Caco-2 (cell line): Measurements from ENCODE around the gene KSR2. TPM values are rescaled to one million over a fixed set of nuclear protein-coding genes. Genes with fewer than 3 reads are reported as not detected.

Experiments
- BruUV-seq: library from RNA; stranded (reverse); fragments of 400-500 nt; replicated peaks from 2 replicates; lab custom pipeline; 2021; lab: Mats Ljungman, UMichigan
- CTCF ChIA-PET: fragments of 300-600 bp; sonication (Branson Sonifier 250); formaldehyde crosslinking; loops from one replicate; lab custom pipeline; 2022; ENCODE audit warnings: antibody characterized with exemption; lab: Charles Lee
- POLR2A ChIA-PET: fragments of 300-600 bp; sonication (Branson Sonifier 250); formaldehyde crosslinking; loops from one replicate; lab custom pipeline; 2022; ENCODE audit warnings: antibody characterized with exemption; lab: Charles Lee
- DNase-seq, 2 experiments: peaks; one replicate each; pipeline versions ENCODE4 v3.0.0 to v3.0.0-alpha.2; 2020 to 2022
- H3K27me3 ChIP-seq: replicated peaks from 2 replicates; pipeline ENCODE4 v1.6.0; 2011; ENCODE audit warnings: low read length; ENCODE audit not compliant: control insufficient read depth, insufficient read depth
- H3K36me3 ChIP-seq: 2 replicates; pipeline ENCODE4 v1.5.1; 2011; ENCODE audit warnings: low read length; ENCODE audit not compliant: control insufficient read depth, insufficient read depth
- H3K4me1 ChIP-seq: fragments of 250-450 bp; sonication (Bioruptor Pico); 2 replicates; pipeline ENCODE4 v1.5.1; 2020; ENCODE audit warnings: mild to moderate bottlenecking
- H3K4me3 ChIP-seq: 2 replicates; pipeline ENCODE4 v1.5.1; 2011; ENCODE audit warnings: low read depth, mild to moderate bottlenecking, control low read depth, low read length
- H3K9me3 ChIP-seq: fragments of 250-450 bp; sonication (Bioruptor Pico); 2 replicates; pipeline ENCODE4 v1.5.1; 2020; ENCODE audit warnings: mild to moderate bottlenecking, moderate library complexity
- H3K27ac Mint-ChIP-seq: one replicate; pipeline ENCODE4 v1.8.0; 2022; ENCODE audit warnings: mixed read lengths; ENCODE audit not compliant: unreplicated experiment
- H3K27me3 Mint-ChIP-seq: one replicate; pipeline ENCODE4 v1.8.0; 2022; ENCODE audit warnings: mixed read lengths; ENCODE audit not compliant: insufficient read depth, unreplicated experiment
- H3K36me3 Mint-ChIP-seq: one replicate; pipeline ENCODE4 v1.8.0; 2022; ENCODE audit warnings: mild to moderate bottlenecking, mixed read lengths; ENCODE audit not compliant: insufficient read depth, unreplicated experiment
- H3K4me1 Mint-ChIP-seq: one replicate; pipeline ENCODE4 v1.8.0; 2022; ENCODE audit warnings: low read depth, mixed read lengths; ENCODE audit not compliant: unreplicated experiment
- H3K4me3 Mint-ChIP-seq: one replicate; pipeline ENCODE4 v1.8.0; 2022; ENCODE audit warnings: mild to moderate bottlenecking, moderate library complexity, mixed read lengths; ENCODE audit not compliant: unreplicated experiment
- H3K9me3 Mint-ChIP-seq: one replicate; pipeline ENCODE4 v1.8.0; 2022; ENCODE audit warnings: mixed read lengths; ENCODE audit not compliant: unreplicated experiment
- CTCF ChIP-seq, 2 experiments: fragments of 200-600 bp in 1 of 2; IDR thresholded peaks; 1 replicate in 1 of 2; 2 replicates in 1 of 2; pipeline versions ENCODE4 v1.5.1 to v1.8.0; 2011 to 2022; ENCODE audit warnings: antibody characterized with exemption in 1 of 2, control low read depth in 1 of 2, inconsistent platforms in 1 of 2, low read depth in 1 of 2, low read length in 1 of 2, mild to moderate bottlenecking in 1 of 2, moderate library complexity in 1 of 2; ENCODE audit not compliant: insufficient read depth in 1 of 2, severe bottlenecking in 1 of 2, unreplicated experiment in 1 of 2
- intact Hi-C: fragments of 100-400 bp; cut with micrococcal nuclease; formaldehyde crosslinking; loops from one replicate; pipeline ENCODE4 v1.10.0; 2022; ENCODE audit not compliant: unreplicated experiment
- total RNA-seq: library from RNA; stranded (reverse); gene quantifications from 2 replicates; pipeline ENCODE4 v1.2.3, GENCODE V29; 2022

KSR2 gene
- total RNA-seq, 1 experiment from 2014 or later: 0.66 TPM

- Mint-ChIP-seq H3K27me3 (peaks cover 8% of the 10 kb centered on the region), H3K4me3 (no peak overlapping the region), H3K27ac (no peak overlapping the region), H3K4me1 (no peaks in the 10 kb centered on the region), H3K36me3 (peaks cover 6% of the 10 kb centered on the region), H3K9me3 (no peaks in the 10 kb centered on the region)
- no peak for TF ChIP-seq CTCF (IDR thresholded peaks at IDR 0.05; ENCODE audit: insufficient read depth in 1 of 2, low read depth in 1 of 2, low read length in 1 of 2, severe bottlenecking in 1 of 2, unreplicated experiment in 1 of 2)
- CTCF ChIA-PET: no interaction called here
- DNase-seq: no peak
- Histone ChIP-seq H3K9me3 (peaks cover 3% of the 10 kb centered on the region; the same call in 1 of the 2 replicates), H3K4me3 (no peak overlapping the region), H3K4me1 (no peaks in the 10 kb centered on the region), H3K27me3 (no peaks in the 10 kb centered on the region; the same call in 1 of the 2 replicates), H3K36me3 (no peaks in the 10 kb centered on the region)
- POLR2A ChIA-PET: no interaction called here
- BruUV-seq: no TSS peak
- intact Hi-C loops: no loop called here
Measured at GRCh38 chr12:117421987-117422386, 546.8 kb downstream of the KSR2 start.

GRCh38 chr12:117421068-117421752 lies 547.6 kb downstream of the KSR2 start:
- Histone ChIP-seq H3K9me3 (peaks cover 3% of the 10 kb centered on the region; the same call in 1 of the 2 replicates), H3K4me1 (no peaks in the 10 kb centered on the region), H3K36me3 (no peaks in the 10 kb centered on the region), H3K4me3 (no peak overlapping the region), H3K27me3 (no peaks in the 10 kb centered on the region; the same call in 1 of the 2 replicates)
- DNase-seq: no peak
- no peaks in the 10 kb centered on the region for H3K9me3 Mint-ChIP-seq
- H3K27ac Mint-ChIP-seq: no peak overlapping the region
- H3K4me1 Mint-ChIP-seq: no peaks in the 10 kb centered on the region
- TF ChIP-seq CTCF (IDR thresholded peaks at IDR 0.05; ENCODE audit: insufficient read depth in 1 of 2, low read depth in 1 of 2, low read length in 1 of 2, severe bottlenecking in 1 of 2, unreplicated experiment in 1 of 2): no peak
- intact Hi-C loops: no loop called here
- POLR2A ChIA-PET: no interaction called here
- BruUV-seq: no TSS peak
- CTCF ChIA-PET: no interaction called here
- H3K27me3 Mint-ChIP-seq: peaks cover 8% of the 10 kb centered on the region
- H3K4me3 Mint-ChIP-seq: no peak overlapping the region
- H3K36me3 Mint-ChIP-seq: peaks cover 6% of the 10 kb centered on the region

- H3K4me3 ChIP-seq: no peak overlapping the region
- TF ChIP-seq CTCF (IDR thresholded peaks at IDR 0.05; ENCODE audit: insufficient read depth in 1 of 2, low read depth in 1 of 2, low read length in 1 of 2, severe bottlenecking in 1 of 2, unreplicated experiment in 1 of 2): no peak
- Mint-ChIP-seq H3K36me3 (no peaks in the 10 kb centered on the region), H3K27me3 (peaks cover 9% of the 10 kb centered on the region), H3K9me3 (no peaks in the 10 kb centered on the region), H3K4me3 (no peak overlapping the region), H3K27ac (no peak overlapping the region), H3K4me1 (no peaks in the 10 kb centered on the region)
- no peaks in the 10 kb centered on the region for H3K9me3 ChIP-seq
- no peak for DNase-seq
- CTCF ChIA-PET: no interaction called here
- H3K36me3 ChIP-seq: no peaks in the 10 kb centered on the region
- intact Hi-C loops: no loop called here
- no peaks in the 10 kb centered on the region; the same call in 1 of the 2 replicates for H3K27me3 ChIP-seq
- no peaks in the 10 kb centered on the region for H3K4me1 ChIP-seq
- POLR2A ChIA-PET: interaction anchor here (0.7 kb wide), 1 partner anchor 13 kb away, joined by 3 read pairs; no protein-coding TSS in a partner anchor
- no TSS peak for BruUV-seq
Measured at GRCh38 chr12:117417004-117417403, 551.8 kb downstream of the KSR2 start.
